Non-pigmented ciliary epithelial cell (primary cell): ENCODE measurements around the gene KIRREL2.

Experiments used
- DNase-seq: peaks from one replicate; pipeline ENCODE4 v3.0.0-alpha.2; 2010; ENCODE audit warnings: low read depth

Gene KIRREL2

GRCh38 chr19:35845215-35846037 lies 11.3 kb upstream of the KIRREL2 start:
- no peak for DNase-seq

- DNase-seq: no peak
Observed at GRCh38 chr19:35846038-35846668, 10.6 kb upstream of the KIRREL2 start.

GRCh38 chr19:35847911-35848310 lies 8.8 kb upstream of the KIRREL2 start:
- no peak for DNase-seq

GRCh38 chr19:35848486-35848885 lies 8.2 kb upstream of the KIRREL2 start:
- DNase-seq: no peak

GRCh38 chr19:35848919-35849505 lies 7.7 kb upstream of the KIRREL2 start:
- DNase-seq: no peak

- no peak for DNase-seq
Observed at GRCh38 chr19:35851213-35852028, 5.3 kb upstream of the KIRREL2 start.

GRCh38 chr19:35852029-35852780 lies 4.5 kb upstream of the KIRREL2 start, which contains the start of gene NPHS1:
TSS of gene NPHS1 (minus strand) at chr19:35852504. CDS start at chr19:35851837, 667 bp downstream.
- no peak for DNase-seq

- no peak for DNase-seq
Observed at GRCh38 chr19:35853038-35853756, 3.5 kb upstream of the KIRREL2 start.

- no peak for DNase-seq
Observed at GRCh38 chr19:35858311-35858710, 1.6 kb downstream of the KIRREL2 start.

GRCh38 chr19:35859414-35859813 lies 2.7 kb downstream of the KIRREL2 start:
- no peak for DNase-seq

- no peak for DNase-seq
Observed at GRCh38 chr19:35860436-35860817, 3.7 kb downstream of the KIRREL2 start.

GRCh38 chr19:35860818-35861639 lies 4.3 kb downstream of the KIRREL2 start:
- no peak for DNase-seq

GRCh38 chr19:35861640-35862160 lies 5.0 kb downstream of the KIRREL2 start:
- no peak for DNase-seq

- no peak for DNase-seq
Observed at GRCh38 chr19:35862528-35862927, 5.8 kb downstream of the KIRREL2 start.

- DNase-seq: no peak
Observed at GRCh38 chr19:35863018-35863417, 6.3 kb downstream of the KIRREL2 start.

GRCh38 chr19:35868172-35868822 lies 11.6 kb downstream of the KIRREL2 start, which contains the start of gene APLP1:
TSS of gene APLP1 (plus strand) at chr19:35868574. CDS start at chr19:35868637, 63 bp downstream.
- no peak for DNase-seq

GRCh38 chr19:35868823-35869326 lies 12.2 kb downstream of the KIRREL2 start:
- no peak for DNase-seq

- DNase-seq: no peak
Observed at GRCh38 chr19:35869327-35870123, 12.8 kb downstream of the KIRREL2 start.
